ENCODE results near the gene VMO1.

Gene VMO1

DNA sequence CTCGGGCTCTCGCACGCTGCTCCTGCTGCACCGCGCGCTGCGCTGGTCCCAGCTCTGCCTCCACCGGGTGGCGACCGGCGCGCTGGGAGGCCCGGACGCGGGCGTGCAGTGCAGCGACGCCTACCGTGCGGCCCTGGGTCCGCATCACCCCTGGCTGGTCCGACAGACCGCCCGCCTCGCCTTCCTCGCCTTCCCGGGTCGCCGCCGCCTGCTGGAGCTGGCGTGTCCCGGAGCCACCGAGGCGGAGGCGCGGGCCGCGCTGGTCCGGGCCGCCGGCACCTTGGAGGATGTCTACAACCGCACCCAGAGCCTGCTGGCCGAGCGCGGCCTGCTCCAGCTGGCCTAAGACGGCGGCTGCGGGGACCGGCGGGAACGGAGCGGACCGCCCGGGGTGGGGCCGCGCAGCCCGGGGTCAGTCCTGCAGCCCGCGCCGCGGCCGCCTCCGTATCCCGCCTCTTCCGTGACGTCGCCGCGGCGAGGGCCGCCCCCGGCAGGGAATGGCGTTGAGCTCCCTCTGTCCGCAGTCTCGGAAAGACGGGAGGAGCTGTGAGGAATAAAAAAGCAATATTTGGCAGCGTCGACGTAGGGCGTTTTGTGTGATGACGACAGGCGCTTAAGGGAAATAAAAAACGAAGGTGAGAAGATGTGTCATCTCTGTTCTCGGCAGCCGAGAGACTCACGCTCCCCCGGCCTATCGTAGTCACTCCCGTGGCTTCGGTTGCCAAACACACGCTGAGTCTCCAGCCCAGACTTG lies 4.0 kb upstream of the VMO1 start:
- no peak for TF ChIP-seq ARNT (IDR thresholded peaks at IDR 0.05)
- peak; percentile 80 for TF ChIP-seq L3MBTL2 (conservative IDR thresholded peaks at IDR 0.05)
- ChIA-PET CTCF (interaction anchor here (0.6 to 1.7 kb wide), 13 partner anchors 10 to 133 kb away, joined by 3 to 8 read pairs (median 4); partner anchors contain the start of gene PLD2), POLR2A (interaction anchor here (0.6 to 2.9 kb wide), 30 partner anchors 9 to 177 kb away, joined by 3 to 20 read pairs (median 5); partner anchors contain the start of genes ARRB2, CHRNE, CXCL16 and MED11)
- DNase-seq (ENCODE audit: extremely low spot score) = peak; percentile 83

- no peak for TF ChIP-seq ELF4 (IDR thresholded peaks at IDR 0.05)
- TF ChIP-seq TARDBP (IDR thresholded peaks at IDR 0.05) = no peak
- TF ChIP-seq L3MBTL2 (conservative IDR thresholded peaks at IDR 0.05) = no peak
- TF ChIP-seq ARNT (IDR thresholded peaks at IDR 0.05) = no peak
- TF ChIP-seq FOXK2 (IDR thresholded peaks at IDR 0.05) = no peak
- no peak for TF ChIP-seq FOXM1 (IDR thresholded peaks at IDR 0.05; ENCODE audit: borderline replicate concordance)
- no peak for TF ChIP-seq PKNOX1 (IDR thresholded peaks at IDR 0.05)
- TF ChIP-seq NFRKB (IDR thresholded peaks at IDR 0.05) = no peak
- no peak for TF ChIP-seq BHLHE40 (IDR thresholded peaks at IDR 0.05; ENCODE audit: borderline replicate concordance)
- no peak for TF ChIP-seq CTBP1 (IDR thresholded peaks at IDR 0.05; ENCODE audit: borderline replicate concordance)
- no peak for TF ChIP-seq ZNF384 (IDR thresholded peaks at IDR 0.05)
- no peak for TF ChIP-seq FOXA1 (IDR thresholded peaks at IDR 0.05)
- no peak for TF ChIP-seq LEF1 (IDR thresholded peaks at IDR 0.05; ENCODE audit: borderline replicate concordance)
- TF ChIP-seq SP1 (IDR thresholded peaks at IDR 0.05) = no peak
- ChIA-PET CTCF (interaction anchor here (0.6 to 1.7 kb wide), 7 partner anchors 10 to 59 kb away, joined by 3 to 8 read pairs (median 5); partner anchors contain the start of gene PLD2), POLR2A (interaction anchor here (0.7 to 2.9 kb wide), 24 partner anchors 8 to 178 kb away, joined by 3 to 20 read pairs (median 6); partner anchors contain the start of genes ARRB2, CHRNE, CXCL16 and MED11)
- no peak for DNase-seq (ENCODE audit: extremely low spot score)
Observed at GRCh38 chr17:4789701-4789950, 3.5 kb upstream of the VMO1 start.

DNA sequence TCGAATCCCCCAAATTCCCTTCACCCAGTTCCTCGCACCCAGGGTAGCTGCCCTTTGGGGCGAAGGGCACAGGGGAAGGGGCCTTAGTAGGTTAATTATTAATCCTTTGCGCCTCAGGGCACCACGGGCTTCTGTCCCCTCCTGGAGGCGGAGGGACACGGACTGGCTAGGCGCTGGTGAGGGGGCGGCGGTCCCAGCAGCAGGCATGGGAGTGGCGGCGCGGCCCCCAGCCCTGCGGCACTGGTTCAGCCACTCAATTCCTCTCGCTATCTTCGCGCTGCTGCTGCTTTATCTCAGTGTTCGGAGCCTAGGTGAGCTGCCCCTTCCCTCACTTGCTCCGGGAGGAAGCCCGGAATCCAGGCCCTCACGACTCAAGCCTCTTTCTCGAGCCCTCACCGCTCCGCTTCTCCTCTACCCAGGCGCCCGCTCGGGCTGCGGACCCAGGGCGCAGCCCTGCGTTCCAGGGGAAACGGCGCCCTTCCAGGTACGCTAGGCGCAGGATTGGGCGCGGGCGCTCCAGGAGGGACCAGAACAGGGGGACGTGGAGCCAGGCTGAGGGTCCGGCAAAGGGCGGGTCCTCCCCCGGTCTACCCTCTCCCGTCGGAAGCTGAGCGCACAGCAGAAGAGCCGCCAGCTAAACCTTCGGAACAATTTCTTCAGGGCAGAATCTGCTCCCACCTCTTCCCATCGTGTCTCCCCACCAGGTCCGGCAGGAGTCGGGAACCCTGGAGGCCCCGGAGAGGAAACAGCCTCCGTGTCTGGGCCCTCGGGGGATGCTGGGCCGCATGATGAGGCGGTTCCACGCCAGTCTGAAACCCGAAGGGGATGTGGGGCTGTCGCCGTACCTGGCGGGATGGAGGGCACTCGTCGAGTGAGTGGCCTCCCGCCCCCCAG lies 2.9 kb upstream of the VMO1 start, which contains the start of gene GLTPD2:
Gene GLTPD2 (plus strand): TSS at position 158 of the 894 bp plus-strand sequence. CDS start 48 bp downstream, at position 206.
- no peak for DNase-seq (ENCODE audit: extremely low spot score)
- TF ChIP-seq FOXK2 (IDR thresholded peaks at IDR 0.05) = no peak
- TF ChIP-seq HDGF (IDR thresholded peaks at IDR 0.05; ENCODE audit: borderline replicate concordance) = no peak
- peak; percentile 58; the same call in 1 of the 2 replicates for TF ChIP-seq L3MBTL2 (conservative IDR thresholded peaks at IDR 0.05)
- ChIA-PET CTCF (interaction anchor here (0.6 to 1.7 kb wide), 4 partner anchors 9 to 59 kb away, joined by 3 to 8 read pairs (median 6); partner anchors contain the start of gene PLD2), POLR2A (interaction anchor here (0.8 to 2.9 kb wide), 19 partner anchors 7 to 92 kb away, joined by 3 to 20 read pairs (median 7); partner anchors contain the start of genes ARRB2, CXCL16, MED11 and MINK1)

- ChIA-PET POLR2A (interaction anchor here (0.6 to 2.9 kb wide), 3 partner anchors 8 to 45 kb away, joined by 3 to 19 read pairs (median 12); partner anchors contain the start of genes MINK1, PLD2 and PSMB6), CTCF (interaction anchor here (1.0 kb wide), 1 partner anchor 14 kb away, joined by 4 read pairs; no protein-coding TSS in a partner anchor)
- DNase-seq (ENCODE audit: extremely low spot score) = no peak
Observed at GRCh38 chr17:4788159-4788806, 2.1 kb upstream of the VMO1 start.

DNA sequence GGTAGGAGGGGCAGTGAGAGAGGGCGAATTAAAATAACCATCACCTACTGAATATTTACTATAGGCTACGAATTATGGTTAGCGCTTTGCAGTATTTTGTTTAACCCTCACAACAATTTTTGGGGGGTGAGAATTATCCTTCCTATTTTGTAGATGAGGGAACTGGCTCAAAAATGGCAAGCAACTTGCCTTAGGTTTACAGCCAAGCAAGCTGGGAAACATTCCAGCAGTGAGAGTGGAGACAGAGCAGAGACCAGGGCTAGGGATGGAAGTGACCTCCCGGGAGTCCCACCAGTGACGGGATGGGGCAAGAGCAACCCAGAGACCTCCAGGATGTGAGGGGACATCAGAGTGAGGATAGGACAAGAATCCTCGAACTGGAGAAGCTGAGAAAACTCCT lies 352 bp upstream of the VMO1 start:
- TF ChIP-seq PKNOX1 (IDR thresholded peaks at IDR 0.05) (no peak), FOXA1 (IDR thresholded peaks at IDR 0.05) (no peak), NFRKB (IDR thresholded peaks at IDR 0.05) (no peak), ZNF384 (IDR thresholded peaks at IDR 0.05) (no peak), ELF4 (IDR thresholded peaks at IDR 0.05) (no peak), CTBP1 (IDR thresholded peaks at IDR 0.05; ENCODE audit: borderline replicate concordance) (no peak), ARNT (IDR thresholded peaks at IDR 0.05) (no peak), SP1 (IDR thresholded peaks at IDR 0.05) (no peak), TARDBP (IDR thresholded peaks at IDR 0.05) (no peak)
- ChIA-PET POLR2A (interaction anchor here (0.7 to 1.4 kb wide), 3 partner anchors 11 to 47 kb away, joined by 3 to 4 read pairs (median 3); partner anchors contain the start of genes CXCL16, PLD2 and ZMYND15), CTCF (interaction anchor here (0.6 kb wide), 1 partner anchor 191 kb away, joined by 3 read pairs; no protein-coding TSS in a partner anchor)
- DNase-seq (ENCODE audit: extremely low spot score) = no peak

More at GRCh38 chr17:4788159-4788806, 2.1 kb upstream of the VMO1 start:
- TF ChIP-seq L3MBTL2 (conservative IDR thresholded peaks at IDR 0.05) (no peak), PKNOX1 (IDR thresholded peaks at IDR 0.05) (peak; percentile 11; the same call in 1 of the 2 replicates)

Measured in HEK293T (cell line).